Nephron progenitor cell (in vitro differentiated cells): ENCODE measurements around the gene TTC27.

ENCODE experiments used
- DNase-seq: peaks from one replicate; pipeline ENCODE4 v3.0.0; 2021
- H3K27ac Mint-ChIP-seq: 2 replicates; pipeline ENCODE4 v1.8.0; 2021; ENCODE audit warnings: mild to moderate bottlenecking, moderate library complexity, mixed read lengths
- H3K27me3 Mint-ChIP-seq: 2 replicates; pipeline ENCODE4 v1.8.0; 2021; ENCODE audit warnings: mild to moderate bottlenecking, low read depth, mixed read lengths; ENCODE audit not compliant: poor library complexity
- H3K36me3 Mint-ChIP-seq: 2 replicates; pipeline ENCODE4 v1.8.0; 2021; ENCODE audit warnings: low read depth, mixed read lengths
- H3K4me1 Mint-ChIP-seq: 2 replicates; pipeline ENCODE4 v1.8.0; 2021; ENCODE audit warnings: mixed read lengths
- H3K4me3 Mint-ChIP-seq: 2 replicates; pipeline ENCODE4 v1.8.0; 2021; ENCODE audit warnings: mild to moderate bottlenecking, moderate library complexity, mixed read lengths
- H3K9me3 Mint-ChIP-seq: 2 replicates; pipeline ENCODE4 v1.8.0; 2021; ENCODE audit warnings: mild to moderate bottlenecking, moderate library complexity, mixed read lengths
- TF ChIP-seq, protein P1 (sequence below): fragments of 200-600 bp; sonication (generic); IDR thresholded peaks from 2 replicates; pipeline ENCODE4 v1.5.0; 2021; ENCODE audit warnings: antibody characterized with exemption

Gene TTC27

DNA sequence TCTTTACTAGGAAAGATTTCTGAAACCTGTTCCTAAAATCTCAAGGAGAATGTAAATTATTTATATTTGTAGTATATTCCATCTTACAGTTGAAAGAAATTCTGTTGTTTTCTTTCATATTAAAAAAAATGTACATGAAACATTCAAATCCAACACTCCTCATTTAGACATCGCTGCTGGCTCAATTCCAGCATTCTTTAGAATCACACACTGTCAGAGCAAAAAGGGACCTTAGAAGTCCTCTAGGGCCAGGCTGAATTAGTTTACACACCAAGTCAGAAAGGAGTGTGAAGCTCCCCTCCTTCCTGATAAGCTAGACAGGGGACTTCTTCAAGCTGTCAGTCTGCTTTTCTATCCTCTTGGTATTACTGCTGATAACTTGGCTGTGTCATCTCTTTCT lies 160.3 kb downstream of the TTC27 start:
- H3K27ac Mint-ChIP-seq: no peak overlapping the region
- H3K4me3 Mint-ChIP-seq: no peak overlapping the region
- no peak for DNase-seq
- H3K27me3 Mint-ChIP-seq: peaks cover 3% of the 10 kb centered on the region
- peaks cover 53% of the 10 kb centered on the region for H3K36me3 Mint-ChIP-seq
- H3K9me3 Mint-ChIP-seq: peaks cover 15% of the 10 kb centered on the region
- TF ChIP-seq, protein P1, sequence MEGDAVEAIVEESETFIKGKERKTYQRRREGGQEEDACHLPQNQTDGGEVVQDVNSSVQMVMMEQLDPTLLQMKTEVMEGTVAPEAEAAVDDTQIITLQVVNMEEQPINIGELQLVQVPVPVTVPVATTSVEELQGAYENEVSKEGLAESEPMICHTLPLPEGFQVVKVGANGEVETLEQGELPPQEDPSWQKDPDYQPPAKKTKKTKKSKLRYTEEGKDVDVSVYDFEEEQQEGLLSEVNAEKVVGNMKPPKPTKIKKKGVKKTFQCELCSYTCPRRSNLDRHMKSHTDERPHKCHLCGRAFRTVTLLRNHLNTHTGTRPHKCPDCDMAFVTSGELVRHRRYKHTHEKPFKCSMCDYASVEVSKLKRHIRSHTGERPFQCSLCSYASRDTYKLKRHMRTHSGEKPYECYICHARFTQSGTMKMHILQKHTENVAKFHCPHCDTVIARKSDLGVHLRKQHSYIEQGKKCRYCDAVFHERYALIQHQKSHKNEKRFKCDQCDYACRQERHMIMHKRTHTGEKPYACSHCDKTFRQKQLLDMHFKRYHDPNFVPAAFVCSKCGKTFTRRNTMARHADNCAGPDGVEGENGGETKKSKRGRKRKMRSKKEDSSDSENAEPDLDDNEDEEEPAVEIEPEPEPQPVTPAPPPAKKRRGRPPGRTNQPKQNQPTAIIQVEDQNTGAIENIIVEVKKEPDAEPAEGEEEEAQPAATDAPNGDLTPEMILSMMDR: no peak
- H3K4me1 Mint-ChIP-seq: no peaks in the 10 kb centered on the region

DNA sequence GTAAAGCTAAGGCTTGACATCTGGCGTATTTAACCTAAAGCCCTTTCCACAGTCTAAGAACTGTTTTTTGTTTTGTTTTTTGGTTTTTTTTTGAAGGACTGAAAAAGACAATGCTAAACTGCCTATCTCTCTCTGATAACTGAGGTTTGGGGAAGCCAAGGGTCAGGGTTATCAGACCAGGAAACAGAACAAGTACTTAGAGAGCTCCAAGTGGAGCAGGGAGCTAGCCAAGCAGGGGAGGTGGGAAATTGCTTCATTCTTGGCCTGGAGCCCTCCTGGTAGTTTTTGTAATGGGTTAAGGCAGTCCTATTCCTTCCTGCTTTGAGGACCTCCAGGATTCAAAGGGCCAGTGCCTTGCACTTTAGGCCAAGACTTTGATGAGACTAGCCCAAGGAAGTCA lies 164.6 kb downstream of the TTC27 start:
- Mint-ChIP-seq H3K27ac (no peak overlapping the region), H3K9me3 (peaks cover 6% of the 10 kb centered on the region), H3K4me1 (no peaks in the 10 kb centered on the region), H3K4me3 (no peak overlapping the region), H3K27me3 (no peaks in the 10 kb centered on the region), H3K36me3 (peaks cover 22% of the 10 kb centered on the region)
- DNase-seq: no peak
- TF ChIP-seq, protein P1: no peak

DNA sequence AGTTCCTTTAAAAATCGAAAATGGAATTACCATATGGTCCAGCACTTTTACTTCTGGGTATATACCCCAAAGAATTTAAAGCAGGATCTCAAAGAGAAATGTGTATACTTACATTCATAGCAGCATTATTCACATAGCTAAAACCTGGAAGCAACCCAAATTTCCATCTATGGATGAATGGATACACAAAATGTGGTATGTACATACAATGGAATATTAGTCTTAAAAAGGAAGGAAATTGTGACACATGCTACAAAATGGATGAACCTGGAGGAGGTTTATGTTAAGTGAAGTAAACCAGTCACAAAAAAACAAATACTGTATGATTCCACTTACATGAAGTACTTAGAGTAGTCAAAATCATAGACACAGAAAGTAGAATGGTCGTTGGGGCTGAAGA lies 171.0 kb downstream of the TTC27 start:
- no peak for DNase-seq
- TF ChIP-seq, protein P1: no peak
- Mint-ChIP-seq H3K9me3 (no peaks in the 10 kb centered on the region), H3K27ac (no peak overlapping the region), H3K36me3 (peaks cover 10% of the 10 kb centered on the region), H3K4me1 (no peaks in the 10 kb centered on the region), H3K27me3 (peaks cover 4% of the 10 kb centered on the region), H3K4me3 (no peak overlapping the region)

DNA sequence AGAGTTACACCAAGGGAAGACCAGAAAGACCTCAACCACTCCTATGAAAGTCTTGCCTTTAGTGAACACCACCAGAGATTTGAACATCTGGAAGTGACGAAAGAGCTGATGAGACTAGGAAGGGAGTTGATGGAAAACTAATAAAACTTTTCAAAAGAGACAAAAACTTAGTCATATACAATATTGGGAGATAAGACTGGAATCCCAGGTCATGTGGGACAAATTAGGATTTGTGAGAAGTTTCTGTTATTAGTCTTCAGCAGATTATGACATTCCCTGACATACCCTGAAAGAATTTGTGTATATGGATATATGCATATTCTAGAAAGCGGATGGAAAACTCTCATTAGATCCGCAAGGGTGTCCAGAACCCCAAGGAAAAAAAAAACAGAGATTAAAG lies 173.9 kb downstream of the TTC27 start:
- H3K27me3 Mint-ChIP-seq: peaks cover 4% of the 10 kb centered on the region
- H3K9me3 Mint-ChIP-seq: no peaks in the 10 kb centered on the region
- DNase-seq: no peak
- no peaks in the 10 kb centered on the region for H3K4me1 Mint-ChIP-seq
- H3K36me3 Mint-ChIP-seq: peaks cover 5% of the 10 kb centered on the region
- H3K4me3 Mint-ChIP-seq: no peak overlapping the region
- no peak overlapping the region for H3K27ac Mint-ChIP-seq
- TF ChIP-seq, protein P1: no peak

DNA sequence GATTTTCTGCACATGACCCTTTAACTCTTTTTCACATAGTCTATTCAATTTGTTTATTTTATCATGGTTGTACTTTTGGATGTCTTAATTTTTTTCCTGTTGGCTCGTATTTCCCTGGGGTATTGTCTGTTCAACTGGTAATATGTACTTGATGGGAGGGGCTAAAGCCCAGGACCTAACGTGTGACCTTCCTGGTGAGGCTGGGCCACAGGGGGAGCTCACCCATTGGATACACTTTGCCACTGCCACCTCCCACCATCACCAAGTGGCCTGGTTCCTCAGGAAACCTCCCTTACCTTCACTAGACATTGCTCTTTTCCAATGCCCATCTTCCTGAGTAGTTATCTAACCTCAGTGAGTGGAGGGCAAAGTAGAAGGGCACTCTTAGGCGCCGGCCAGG lies 175.0 kb downstream of the TTC27 start:
- TF ChIP-seq, protein P1: no peak
- Mint-ChIP-seq H3K36me3 (peaks cover 10% of the 10 kb centered on the region), H3K4me1 (no peaks in the 10 kb centered on the region), H3K27me3 (peaks cover 4% of the 10 kb centered on the region), H3K27ac (no peak overlapping the region), H3K4me3 (no peak overlapping the region), H3K9me3 (no peaks in the 10 kb centered on the region)
- DNase-seq: no peak

DNA sequence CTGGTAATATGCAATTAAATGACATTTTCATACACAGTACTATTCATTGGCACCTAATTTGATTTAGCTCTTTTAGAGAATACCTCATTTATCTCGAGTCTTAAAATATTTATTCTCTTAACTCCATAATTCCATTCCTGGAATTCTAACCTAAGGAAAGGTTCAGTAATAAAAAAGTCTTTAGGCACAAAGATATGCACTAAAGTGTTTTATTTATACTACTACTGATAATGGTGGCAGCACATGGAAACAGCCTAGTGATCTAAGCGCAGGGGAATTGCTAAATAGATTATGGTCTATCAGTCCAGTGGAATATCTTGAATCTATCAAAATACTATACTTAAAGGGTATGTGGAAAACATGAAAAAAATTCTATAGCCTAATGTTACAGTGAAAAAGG lies 176.4 kb downstream of the TTC27 start:
- Mint-ChIP-seq H3K4me1 (no peaks in the 10 kb centered on the region), H3K27ac (no peak overlapping the region), H3K4me3 (no peak overlapping the region), H3K36me3 (peaks cover 22% of the 10 kb centered on the region), H3K27me3 (no peaks in the 10 kb centered on the region), H3K9me3 (no peaks in the 10 kb centered on the region)
- TF ChIP-seq, protein P1: no peak
- DNase-seq: no peak
